ENCODE measurements around the gene POLR2E. TPM values are rescaled to one million over a fixed set of nuclear protein-coding genes. Genes with fewer than 3 reads are reported as not detected.

The POLR2E gene
- total and polyA plus RNA-seq, 2 of the 8 experiments (the other 6 are each of a cell fraction or from before 2014, with no cell fraction given): 281 to 381 TPM

GRCh38 chr19:1132552-1133383, 37.6 kb upstream of the POLR2E start:
- Histone ChIP-seq H3K23ac (ENCODE audit: insufficient read length) (no peak overlapping the region), H2BK5ac (ENCODE audit: low read depth, low read length) (peak overlapping the region; percentile 75; the same call in 1 of the 2 replicates), H3K27ac (ENCODE audit: low read depth, low read length) (no peak overlapping the region), H3K79me2 (ENCODE audit: control insufficient read depth in 1 of 2, insufficient read depth in 2 of 2, low read length in 2 of 2) (no peaks in the 10 kb centered on the region; a peak in 1 of 4 replicates), H3K4me1 (replicated peaks in 1 of 4; ENCODE audit: control insufficient read depth in 3 of 4, insufficient read depth in 4 of 4, low read length in 3 of 4) (peaks cover 0 to 16% (median 7%) of the 10 kb centered on the region in 4 experiments; a peak in 6 of 7 replicates), H3K18ac (ENCODE audit: extremely low read depth, low read length) (no peak overlapping the region), H3K79me1 (ENCODE audit: low read depth, low read length) (peaks cover 14% of the 10 kb centered on the region), H3K4ac (replicated peaks; ENCODE audit: insufficient read length, low read depth, low read length) (no peak overlapping the region), H2BK15ac (ENCODE audit: low read length) (no peak overlapping the region), H3K14ac (ENCODE audit: insufficient read length) (no peak overlapping the region), H4K5ac (ENCODE audit: insufficient read length, low read depth, low read length) (peak overlapping the region; percentile 33), H2BK20ac (ENCODE audit: low read length) (no peak overlapping the region), H4K91ac (replicated peaks; ENCODE audit: insufficient read length, low read length) (peak overlapping the region; percentile 65), H3K36me3 (ENCODE audit: control insufficient read depth in 2 of 4, insufficient read depth in 4 of 4, low read length in 3 of 4) (no peaks in the 10 kb centered on the region), H3K56ac (replicated peaks; ENCODE audit: insufficient read length, low read depth, low read length) (no peak overlapping the region), H3K4me2 (ENCODE audit: insufficient read depth in 1 of 2, low read depth in 2 of 2, low read length in 2 of 2) (peak overlapping the region; percentile 52 to 67), H2BK12ac (ENCODE audit: low read depth, low read length) (no peak overlapping the region), H3K9ac (replicated peaks in 1 of 4; ENCODE audit: extremely low read depth in 1 of 4, low read depth in 3 of 4, low read length in 3 of 4) (no peak overlapping the region), H4K8ac (ENCODE audit: extremely low read depth, insufficient read depth, low read length) (peak overlapping the region; percentile 79), H3K23me2 (ENCODE audit: low read depth, low read length) (peaks cover 4% of the 10 kb centered on the region; the same call in 1 of the 2 replicates), H2AK5ac (ENCODE audit: low read depth, low read length) (no peak overlapping the region), H3K4me3 (ENCODE audit: extremely low read depth in 1 of 4, insufficient read depth in 2 of 4, low read depth in 3 of 4, low read length in 4 of 4) (peak overlapping the region in 1 of 4 experiments; percentile 52; a peak in 3 of 8 replicates), H3K9me3 (ENCODE audit: insufficient read depth in 2 of 2, low read depth in 1 of 2, low read length in 1 of 2) (no peaks in the 10 kb centered on the region), H3K27me3 (replicated peaks in 1 of 4; ENCODE audit: control insufficient read depth in 3 of 4, extremely low read depth in 1 of 4, insufficient read depth in 3 of 4, low read length in 3 of 4) (no peaks in the 10 kb centered on the region), H2BK120ac (replicated peaks; ENCODE audit: low read depth, low read length) (no peak overlapping the region), H4K20me1 (replicated peaks in 1 of 2; ENCODE audit: control insufficient read depth in 1 of 2, insufficient read depth in 2 of 2, low read length in 2 of 2) (peaks cover 4 to 11% of the 10 kb centered on the region in 2 experiments), H2AFZ (ENCODE audit: low read length) (no peak overlapping the region)
- FAIRE-seq (no peak), DNase-seq (ENCODE audit: low read depth in 1 of 2, low spot score in 2 of 2) (no peak)
- WGBS, 2 experiments (ENCODE audit: extremely low coverage in 1 of 2, insufficient coverage in 1 of 2, insufficient read length in 1 of 2, insufficient replicate concordance in 2 of 2, low coverage in 1 of 2, low lambda C conversion rate in 2 of 2, missing lambda C conversion rate in 1 of 2): 84% methylated on average over 21 of the region's 48 CpGs; no CpG with 5 or more reads in 1 of the 2 experiments
- POLR2A ChIA-PET (ENCODE audit: partially characterized antibody): interaction anchor here (0.7 to 1.1 kb wide), 3 partner anchors 28 to 34 kb away, joined by 3 read pairs; no protein-coding TSS in a partner anchor
- CTCF ChIA-PET (ENCODE audit: partially characterized antibody): interaction anchor here (0.6 to 4.5 kb wide), 7 partner anchors 9 to 91 kb away, joined by 3 to 24 read pairs (median 7); no protein-coding TSS in a partner anchor
- no peak for TF ChIP-seq JUND (IDR thresholded peaks at IDR 0.05; ENCODE audit: low read length)
- TF ChIP-seq CREB1 (IDR thresholded peaks at IDR 0.05): no peak
- no peak for TF ChIP-seq TBP (IDR thresholded peaks at IDR 0.05; ENCODE audit: low read depth, low read length)
- TF ChIP-seq CBX8 (IDR thresholded peaks at IDR 0.05; ENCODE audit: borderline replicate concordance, low read depth, low read length): no peak
- TF ChIP-seq EP300 (IDR thresholded peaks at IDR 0.05; ENCODE audit: borderline replicate concordance in 1 of 2, low read depth in 2 of 2, low read length in 2 of 2): no peak
- TF ChIP-seq CHD1 (IDR thresholded peaks at IDR 0.05; ENCODE audit: low read depth, low read length): no peak
- no peak for TF ChIP-seq NRF1 (IDR thresholded peaks at IDR 0.05; ENCODE audit: low read depth, low read length)
- no peak for TF ChIP-seq GTF2F1 (IDR thresholded peaks at IDR 0.05; ENCODE audit: borderline replicate concordance, low read depth, low read length)
- TF ChIP-seq YY1 (IDR thresholded peaks at IDR 0.05; ENCODE audit: low read depth, low read length): no peak
- no peak for TF ChIP-seq TAF1 (IDR thresholded peaks at IDR 0.05; ENCODE audit: low read depth, low read length)
- TF ChIP-seq SAP30 (IDR thresholded peaks at IDR 0.05; ENCODE audit: insufficient read depth, insufficient replicate concordance, low read length): no peak
- no peak for TF ChIP-seq ZNF274 (IDR thresholded peaks at IDR 0.05; ENCODE audit: borderline replicate concordance, extremely low read depth, low read length)
- TF ChIP-seq SIRT6 (IDR thresholded peaks at IDR 0.05; ENCODE audit: low read length): no peak
